HG02623 (cell line): ENCODE measurements around the gene HDX.
A peak's percentile ranks its signal among the peaks of the same experiment; 100 is the strongest.
"Not testable (repeated sequence)": the region's sequence is repeated elsewhere in the genome, so short reads cannot be mapped to it uniquely, and the experiment has no call there.

Experiments
- ATAC-seq: cut with Tn5 transposase; IDR thresholded peaks from one replicate; pipeline ENCODE4 v1.9.1; 2021; ENCODE audit warnings: moderate library complexity; ENCODE audit not compliant: unreplicated experiment

Gene HDX, protein sequence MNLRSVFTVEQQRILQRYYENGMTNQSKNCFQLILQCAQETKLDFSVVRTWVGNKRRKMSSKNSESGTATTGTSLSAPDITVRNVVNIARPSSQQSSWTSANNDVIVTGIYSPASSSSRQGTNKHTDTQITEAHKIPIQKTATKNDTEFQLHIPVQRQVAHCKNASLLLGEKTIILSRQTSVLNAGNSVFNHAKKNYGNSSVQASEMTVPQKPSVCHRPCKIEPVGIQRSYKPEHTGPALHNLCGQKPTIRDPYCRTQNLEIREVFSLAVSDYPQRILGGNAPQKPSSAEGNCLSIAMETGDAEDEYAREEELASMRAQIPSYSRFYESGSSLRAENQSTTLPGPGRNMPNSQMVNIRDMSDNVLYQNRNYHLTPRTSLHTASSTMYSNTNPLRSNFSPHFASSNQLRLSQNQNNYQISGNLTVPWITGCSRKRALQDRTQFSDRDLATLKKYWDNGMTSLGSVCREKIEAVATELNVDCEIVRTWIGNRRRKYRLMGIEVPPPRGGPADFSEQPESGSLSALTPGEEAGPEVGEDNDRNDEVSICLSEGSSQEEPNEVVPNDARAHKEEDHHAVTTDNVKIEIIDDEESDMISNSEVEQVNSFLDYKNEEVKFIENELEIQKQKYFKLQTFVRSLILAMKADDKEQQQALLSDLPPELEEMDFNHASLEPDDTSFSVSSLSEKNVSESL

DNA sequence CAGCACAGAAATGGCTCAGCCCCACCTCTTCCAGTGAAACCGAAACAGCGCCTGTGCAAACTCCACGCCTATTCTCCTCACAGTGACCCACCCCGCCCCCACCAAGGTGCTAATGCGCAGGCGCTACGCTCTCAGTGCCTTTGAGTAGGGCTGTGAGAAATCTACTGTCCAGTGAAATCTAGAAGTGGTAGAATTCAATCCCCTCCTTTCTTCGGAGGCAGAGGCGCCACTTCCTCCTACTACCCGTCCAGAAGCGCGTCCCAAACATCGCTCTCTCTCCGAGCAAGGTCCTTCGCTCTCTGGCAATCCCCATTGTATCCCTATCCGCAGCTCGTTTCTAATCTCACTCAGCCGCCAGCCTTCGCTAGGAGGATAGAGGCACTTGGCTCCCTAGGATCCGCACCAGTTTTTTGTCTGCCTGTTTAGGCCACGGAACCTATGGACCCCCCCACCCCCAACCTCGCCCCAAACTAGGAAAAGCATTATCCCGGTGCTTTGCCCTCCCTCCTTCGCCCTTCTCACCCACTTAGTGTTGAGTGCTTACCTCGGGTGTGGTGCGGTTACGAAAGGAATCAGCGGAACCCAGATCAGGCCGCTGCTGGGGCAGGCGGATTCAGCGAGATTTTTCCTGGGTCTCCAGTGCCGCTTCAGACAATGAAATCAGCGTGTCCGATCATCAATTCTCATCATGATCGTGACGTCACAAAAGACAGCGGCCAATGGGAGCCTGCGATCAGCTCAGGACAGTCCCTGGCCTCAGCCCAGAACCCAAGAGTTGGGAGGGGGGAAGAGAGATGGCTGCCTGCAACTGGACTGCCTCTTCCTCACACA is at the start of gene HDX:
TSS of gene HDX (minus strand) at position 656 of the 831 bp plus-strand sequence. CDS start 27,056 bp downstream, outside the sequence.
- ATAC-seq, result peak; percentile 89

DNA sequence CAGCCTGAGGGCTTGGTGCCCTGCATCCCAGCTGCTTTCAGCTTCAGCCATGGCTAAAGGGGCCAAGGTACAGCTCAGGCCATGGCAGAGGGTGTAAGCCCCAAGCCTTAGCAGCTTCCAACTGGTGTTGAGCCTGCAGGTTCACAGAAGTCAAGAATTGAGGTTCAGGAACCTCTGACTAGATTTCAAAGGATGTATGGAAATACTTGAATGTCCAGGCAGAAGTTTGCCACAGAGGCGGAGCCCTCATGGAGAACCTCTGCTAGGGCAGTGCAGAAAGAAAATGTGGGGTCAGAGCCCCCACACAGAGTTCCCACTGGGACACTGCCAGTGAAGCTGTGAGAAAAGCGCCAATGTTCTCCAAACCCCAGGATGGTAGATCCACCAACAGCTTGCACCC is 39.1 kb upstream of the HDX start:
- not testable (repeated sequence) for ATAC-seq

DNA sequence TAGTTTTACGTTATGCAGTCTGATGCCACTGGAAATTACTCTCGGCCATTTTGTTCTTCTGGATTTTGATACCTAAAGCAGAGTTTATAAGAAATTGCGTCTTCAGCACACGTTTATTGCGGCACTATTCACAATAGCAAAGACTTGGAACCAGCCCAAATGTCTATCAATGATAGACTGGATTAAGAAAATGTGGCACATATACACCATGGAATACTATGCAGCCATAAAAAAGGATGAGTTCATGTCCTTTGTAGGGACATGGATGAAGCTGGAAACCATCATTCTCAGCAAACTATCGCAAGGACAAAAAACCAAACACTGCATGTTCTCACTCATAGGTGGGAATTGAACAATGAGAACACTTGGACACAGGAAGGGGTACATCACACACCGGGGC is 35.4 kb upstream of the HDX start:
- ATAC-seq, result not testable (repeated sequence)

DNA sequence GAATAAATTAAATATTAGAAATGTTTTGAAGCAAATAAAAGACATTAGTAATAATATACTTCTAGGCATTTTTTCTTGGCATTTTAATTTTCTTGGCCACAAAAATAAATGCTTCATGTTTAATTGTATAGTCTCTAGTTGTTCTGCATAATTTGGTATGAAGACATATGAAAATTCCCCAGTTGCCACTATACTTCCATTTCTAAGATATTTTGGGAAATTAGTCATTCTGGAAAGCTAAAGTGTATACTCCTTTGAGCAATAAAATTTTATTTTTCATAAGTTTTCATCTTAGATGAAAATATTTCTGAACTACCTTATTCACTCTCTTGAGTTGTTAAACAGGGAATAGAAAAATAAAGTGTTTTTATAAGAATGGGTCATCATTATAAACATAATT is 13.8 kb downstream of the HDX start:
- ATAC-seq, result no peak

DNA sequence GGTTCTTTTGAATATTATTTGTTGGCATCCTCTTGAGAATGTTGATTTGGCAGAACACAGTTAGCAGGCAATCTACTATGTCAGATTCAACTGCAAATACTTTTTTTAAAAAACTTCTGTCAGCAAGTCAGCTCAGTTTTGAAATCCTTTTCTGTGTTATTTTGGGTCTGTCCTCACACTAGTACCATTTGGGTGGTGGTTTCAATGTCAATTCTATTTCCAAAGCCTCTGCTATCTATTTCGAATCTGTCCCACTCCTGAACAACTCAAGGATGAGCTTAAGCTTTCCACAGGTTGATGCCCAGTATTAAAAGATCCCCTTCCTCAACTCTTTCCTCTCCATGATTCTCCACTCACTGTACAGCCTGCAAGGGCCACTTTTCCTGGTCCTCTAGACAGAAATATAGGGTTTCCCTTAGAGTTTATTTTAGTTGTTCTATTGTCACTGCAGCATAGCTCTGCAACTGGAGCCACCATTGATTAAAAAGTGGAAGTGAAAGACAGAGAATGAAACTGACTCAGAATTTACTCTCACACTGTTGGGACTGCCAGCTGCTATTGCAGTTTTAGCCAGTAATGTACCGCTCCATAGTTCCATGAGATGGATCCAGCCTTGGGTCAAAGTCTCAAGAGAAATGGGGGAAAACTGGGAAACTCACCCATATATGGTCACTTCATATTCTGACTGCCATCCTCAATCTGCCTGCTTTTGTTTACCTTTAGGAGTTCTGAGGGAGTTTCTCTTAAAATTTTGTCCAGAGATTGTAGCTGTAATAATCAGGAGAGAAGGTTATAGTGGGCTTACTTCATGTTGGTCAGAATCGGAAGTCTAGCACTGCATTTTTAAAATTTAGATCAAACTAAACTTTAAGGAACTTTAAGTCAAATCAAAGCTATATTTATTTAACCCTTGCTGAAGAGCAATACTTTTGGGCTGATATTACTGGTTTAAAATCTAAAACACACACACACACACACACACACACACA is 14.6 kb downstream of the HDX start:
- peak; percentile 100 for ATAC-seq

DNA sequence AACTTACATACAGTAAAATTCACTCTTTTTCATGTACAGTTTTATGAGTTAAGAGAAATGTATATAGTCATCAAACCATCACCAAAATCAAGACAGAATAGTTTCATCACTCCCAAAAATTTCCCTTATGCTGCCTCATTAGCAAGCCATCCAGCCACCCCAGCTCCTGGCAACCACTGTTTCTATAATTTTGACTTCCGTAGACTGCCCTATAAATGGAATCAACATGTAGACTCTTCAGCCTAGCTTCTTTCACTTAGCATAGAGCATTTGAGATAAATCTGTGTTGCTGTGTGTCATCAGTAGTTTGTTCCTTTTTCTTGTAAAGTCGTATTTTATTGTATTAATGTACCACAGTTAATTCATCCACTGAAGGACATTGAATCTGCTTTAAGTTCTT is 23.2 kb downstream of the HDX start:
- no peak for ATAC-seq

DNA sequence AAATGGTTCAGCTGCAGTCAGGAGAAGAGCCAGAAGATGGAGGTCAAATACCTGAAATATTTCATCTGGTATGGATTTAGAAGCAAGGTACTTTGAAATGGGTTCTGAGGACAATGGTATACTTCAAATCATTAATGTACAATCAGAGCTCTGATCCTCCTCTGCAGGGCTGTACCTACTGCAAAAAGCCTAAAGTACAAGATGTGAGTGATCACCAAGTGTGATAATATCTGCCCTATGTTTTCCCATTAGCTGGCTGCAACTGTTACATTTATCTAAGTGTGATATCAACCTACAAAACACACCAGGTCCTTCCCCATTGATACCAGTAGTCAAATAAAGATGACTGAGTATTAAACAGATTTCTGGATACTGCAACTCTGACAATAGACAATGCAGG is 25.1 kb downstream of the HDX start:
- no peak for ATAC-seq

DNA sequence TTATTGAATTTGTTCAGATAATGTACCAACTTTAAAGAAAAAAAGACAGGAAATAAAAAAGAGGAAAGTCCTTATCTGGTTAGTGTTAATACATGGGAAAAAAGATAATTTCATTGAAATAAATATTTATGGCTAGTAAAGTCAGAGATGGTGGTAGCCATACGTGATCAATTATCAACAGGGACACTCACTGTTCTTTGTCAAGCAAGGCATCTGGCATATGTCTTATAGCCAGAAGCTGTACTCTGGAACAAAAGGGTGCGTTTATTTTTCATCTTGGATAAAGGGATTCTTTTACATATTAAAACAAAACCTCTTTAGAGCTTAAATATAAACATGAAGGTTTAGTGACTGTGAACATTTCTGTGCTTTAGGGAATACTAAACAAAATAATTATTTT is 26.7 kb downstream of the HDX start:
- no peak for ATAC-seq

DNA sequence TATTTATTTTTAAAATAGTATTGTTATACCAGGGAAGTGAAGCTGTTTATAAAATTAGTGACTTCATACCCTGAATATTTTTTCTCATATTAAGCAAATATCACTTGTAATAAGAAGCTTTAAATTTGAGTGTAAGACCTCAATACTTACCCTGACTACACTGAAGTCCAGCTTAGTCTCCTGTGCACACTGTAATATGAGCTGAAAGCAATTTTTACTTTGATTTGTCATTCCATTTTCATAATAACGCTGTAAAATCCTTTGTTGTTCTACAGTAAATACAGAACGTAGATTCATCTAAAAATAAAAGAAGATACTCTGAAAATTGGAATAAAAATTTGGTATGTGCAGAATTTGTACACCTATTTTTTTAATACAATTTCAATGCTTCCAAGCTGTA is 27.2 kb downstream of the HDX start:
- ATAC-seq, result no peak

DNA sequence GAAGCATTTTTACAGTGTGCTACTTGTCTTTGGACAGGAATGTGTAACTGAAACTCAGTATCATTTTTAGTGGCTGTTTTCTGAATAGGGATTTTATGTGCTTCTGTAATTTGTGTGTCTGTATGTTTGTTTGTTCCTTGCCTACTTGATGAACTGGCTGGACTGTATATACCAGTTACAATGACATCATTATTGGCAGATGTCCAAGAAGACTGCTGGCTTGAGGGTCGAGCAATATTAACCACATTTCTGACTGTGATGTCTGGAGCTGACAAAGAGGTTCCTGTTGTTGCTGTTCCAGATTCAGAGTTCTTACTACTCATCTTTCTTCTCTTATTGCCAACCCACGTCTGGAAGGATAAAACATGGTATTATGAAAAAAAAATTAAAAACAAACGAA is 33.0 kb downstream of the HDX start:
- no peak for ATAC-seq

DNA sequence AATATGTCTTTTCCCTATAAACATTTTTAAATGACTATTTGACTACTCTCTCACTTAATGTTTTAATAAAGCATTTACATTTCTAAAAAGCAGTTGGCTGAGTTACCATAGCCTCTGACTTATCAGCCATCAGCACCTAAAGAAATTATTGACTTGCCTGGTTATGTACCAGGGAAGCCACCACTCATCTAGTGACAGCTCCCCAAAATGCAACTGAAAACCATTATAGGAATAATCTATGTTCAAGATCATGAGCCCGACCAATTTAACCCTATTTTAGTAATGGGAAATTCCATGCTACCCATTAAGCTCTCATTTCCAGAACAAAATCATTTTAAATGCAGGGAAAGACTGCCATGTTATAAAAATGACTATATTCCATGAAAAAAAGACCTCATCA is 34.4 kb downstream of the HDX start:
- no peak for ATAC-seq

DNA sequence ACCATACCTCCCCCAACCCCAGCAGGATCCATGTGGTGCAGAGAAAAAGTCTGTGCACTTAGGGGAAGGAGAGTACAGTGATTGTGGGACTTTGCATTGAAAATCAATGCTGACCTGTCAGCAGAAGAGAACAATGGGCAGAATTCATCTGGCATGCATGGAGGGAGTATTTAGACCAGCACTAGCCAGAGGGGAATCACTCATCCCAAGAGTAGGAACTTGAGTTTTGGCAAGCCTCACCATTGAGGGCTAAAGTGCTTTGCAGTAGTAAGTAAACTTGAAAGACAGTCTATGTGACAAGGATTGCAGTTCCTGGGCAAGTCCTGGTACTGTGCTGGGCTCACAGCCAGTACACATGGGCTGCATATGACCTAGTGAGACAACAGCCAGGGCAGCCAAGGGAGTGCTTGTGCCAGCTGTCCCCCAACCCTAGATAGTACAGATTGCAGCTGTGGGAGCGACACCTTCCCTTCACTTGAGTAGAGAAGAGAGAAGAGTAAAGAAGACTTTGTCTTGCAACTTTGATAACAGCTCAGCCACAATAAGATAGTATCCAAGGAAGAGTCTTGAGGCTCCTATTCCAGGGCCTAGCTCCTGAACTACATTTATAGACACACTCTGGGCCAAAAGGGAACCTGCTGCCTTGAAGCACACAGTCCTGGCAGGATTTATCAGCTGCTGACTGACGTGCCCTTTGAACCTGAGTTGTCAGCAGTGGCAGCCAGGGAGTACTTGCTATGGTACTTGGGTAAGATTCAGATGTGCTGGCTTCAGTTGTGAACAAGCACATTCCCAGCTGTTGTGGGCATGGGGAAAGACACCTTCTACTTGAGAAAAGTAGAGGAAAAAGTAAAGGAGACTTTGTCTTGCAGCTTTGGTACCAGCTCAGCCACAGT is 48.7 kb downstream of the HDX start:
- no peak for ATAC-seq

DNA sequence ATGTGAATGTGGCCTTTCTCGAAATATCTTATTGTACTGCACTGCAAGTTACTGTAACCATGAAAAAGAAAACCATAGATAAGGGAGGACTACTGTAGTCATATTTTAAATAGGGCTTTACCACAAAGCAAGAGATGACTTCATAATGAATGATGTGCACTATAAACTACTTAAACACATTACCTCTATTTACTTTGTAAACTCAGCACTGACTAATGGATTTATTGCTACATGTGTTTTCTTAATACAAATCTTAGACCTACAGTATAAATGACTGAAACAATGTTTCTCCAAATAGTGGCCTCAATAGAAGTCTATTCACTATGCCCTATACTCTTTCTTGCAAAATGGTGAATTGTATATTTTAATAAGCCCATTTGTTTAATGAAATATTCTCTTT is 61.1 kb downstream of the HDX start:
- ATAC-seq, result no peak

DNA sequence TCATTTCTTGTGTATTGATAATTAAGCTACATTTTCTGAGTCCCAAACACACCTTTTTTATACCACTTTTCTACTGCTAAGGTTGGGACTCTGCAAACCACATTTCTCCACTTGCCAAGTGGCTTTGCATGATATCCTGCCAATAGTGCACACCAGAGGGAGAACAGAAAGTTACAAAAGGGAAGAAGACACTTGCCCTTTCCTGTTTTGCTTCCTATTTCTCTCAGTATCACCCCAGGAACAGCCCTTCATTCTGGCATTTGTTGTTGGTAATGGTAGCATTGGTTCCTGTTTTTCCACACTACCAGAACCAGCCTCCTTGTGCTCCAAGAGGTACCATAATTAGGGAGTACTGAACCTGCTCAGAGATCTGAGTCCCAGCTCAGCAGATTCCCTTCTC is 87.1 kb downstream of the HDX start:
- ATAC-seq, result no peak

DNA sequence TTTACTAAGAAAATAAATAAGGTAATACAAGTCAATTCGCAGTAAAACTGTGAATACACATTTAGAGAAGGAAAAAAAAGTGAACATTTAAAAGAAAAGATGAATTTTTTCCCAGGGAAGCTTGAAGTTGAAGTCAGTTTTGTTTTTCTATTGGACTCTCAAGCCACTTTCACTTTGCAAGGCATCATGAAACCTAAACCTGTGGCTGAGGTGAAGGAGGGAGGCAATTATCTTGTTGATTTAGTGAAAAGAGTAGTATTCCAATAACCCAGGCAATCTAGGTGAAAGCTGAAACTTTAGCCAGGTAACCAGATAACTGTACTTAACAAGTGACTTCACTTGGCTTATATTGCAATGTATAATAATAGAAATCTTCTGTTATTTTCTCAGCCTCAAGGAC is 138.6 kb downstream of the HDX start:
- ATAC-seq, result no peak

DNA sequence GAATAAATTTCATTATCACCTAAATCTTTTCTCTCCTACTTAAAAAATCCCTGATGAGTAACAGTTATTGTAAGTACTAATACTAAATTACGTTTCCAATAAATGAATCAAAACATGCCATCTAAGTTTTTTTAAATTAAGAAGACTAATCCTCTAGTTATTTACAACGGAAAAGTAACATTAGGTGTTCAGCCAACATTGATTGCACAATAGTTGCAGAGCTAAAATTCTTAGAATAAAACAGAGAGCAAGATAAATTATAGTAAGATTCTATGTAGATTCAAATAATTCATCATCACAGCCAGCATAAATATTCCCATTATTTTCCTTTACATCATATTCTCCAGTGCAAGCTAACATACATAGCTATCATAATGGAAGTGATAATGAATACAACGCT is 139.2 kb downstream of the HDX start:
- ATAC-seq, result no peak

DNA sequence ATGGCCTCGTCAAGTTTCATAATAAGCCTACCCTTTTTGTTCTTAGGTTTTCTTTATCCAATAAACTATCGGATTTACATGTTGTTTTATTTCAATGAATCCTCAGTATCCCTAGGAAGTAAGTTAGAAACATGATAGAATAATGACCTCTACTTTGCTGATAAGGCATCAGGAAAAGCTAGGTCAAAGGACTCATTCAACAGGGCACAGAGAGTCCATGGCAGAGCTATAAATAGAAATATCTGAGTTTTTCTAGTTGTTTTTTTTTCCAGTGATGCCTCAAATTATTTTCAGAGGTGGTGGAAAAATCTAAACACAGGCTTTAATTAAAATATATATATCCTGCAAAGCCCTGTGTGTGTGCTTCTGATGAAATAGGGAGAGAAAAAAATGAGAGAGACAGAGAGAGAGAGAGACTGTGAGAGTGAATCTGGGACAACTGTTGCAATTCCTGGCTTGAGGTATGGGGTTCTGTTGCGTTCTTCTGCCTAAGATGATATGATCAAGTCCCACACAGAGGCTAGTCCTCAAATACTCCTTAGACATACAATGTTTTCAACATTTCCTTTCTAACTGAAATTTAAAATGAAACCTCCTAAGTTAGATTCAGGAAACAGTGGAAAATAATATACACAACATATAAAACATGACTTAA is 139.9 kb downstream of the HDX start:
- no peak for ATAC-seq

DNA sequence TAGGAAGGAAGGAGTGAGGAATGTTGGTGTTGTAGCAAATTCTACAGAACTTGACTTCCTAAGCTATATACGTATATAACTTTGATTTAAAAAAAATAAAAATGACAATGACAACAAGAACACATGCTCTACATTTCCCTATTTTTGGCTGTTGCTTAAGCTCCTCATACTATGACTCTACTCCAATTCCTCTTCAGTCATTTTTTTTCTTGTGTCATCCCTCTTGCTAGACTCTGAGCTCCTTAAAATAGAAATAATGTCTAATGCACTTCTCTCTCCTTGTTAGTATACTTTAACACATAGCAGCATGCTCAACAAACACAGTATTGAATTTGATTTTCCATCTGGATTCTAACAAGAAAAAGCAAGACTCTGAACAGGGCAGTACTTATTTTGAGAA is 144.0 kb downstream of the HDX start:
- ATAC-seq, result no peak

DNA sequence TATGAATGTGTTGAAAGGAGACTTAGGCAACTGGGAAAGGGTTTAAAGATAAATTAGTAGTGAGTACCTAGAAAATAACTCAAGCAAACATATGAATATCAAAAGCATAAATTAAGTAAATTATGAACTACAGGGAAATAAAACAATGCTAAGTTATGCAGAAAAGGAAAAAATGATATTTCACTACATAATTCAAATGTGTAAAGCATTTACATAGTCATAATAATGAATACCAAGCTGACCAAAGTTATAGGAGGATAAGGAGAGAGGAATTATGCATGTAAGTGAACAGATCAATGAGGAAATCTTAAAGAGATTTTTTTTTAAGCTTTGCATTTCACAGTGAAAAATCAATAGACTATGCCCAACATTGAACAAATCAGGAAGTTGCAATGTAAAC is 145.0 kb downstream of the HDX start:
- ATAC-seq, result no peak
